OCI-LY3 (cell line): ENCODE results near the gene IMP3.

Experiments used
- H2AFZ ChIP-seq: fragments of 200-600, 300-600 bp; shearing (Covaris generic); 2 replicates; pipeline ENCODE4 v1.6.0; 2014; ENCODE audit warnings: antibody characterized with exemption, low read depth, low read length
- H3K27ac ChIP-seq: fragments of 200-600, 300-600 bp; sonication (generic); 2 replicates; pipeline ENCODE4 v1.5.1; 2014; ENCODE audit warnings: mild to moderate bottlenecking, low read length, moderate library complexity, mixed read lengths
- H3K27me3 ChIP-seq: fragments of 200-600, 300-600 bp; sonication (generic); 2 replicates; pipeline ENCODE4 v1.6.1; 2014; ENCODE audit warnings: low read depth, low read length, mixed read lengths
- H3K36me3 ChIP-seq: fragments of 200-600, 300-600 bp; sonication (generic); replicated peaks from 2 replicates; pipeline ENCODE3; 2014; ENCODE audit warnings: low read depth, low read length, mixed read lengths
- H3K4me1 ChIP-seq: fragments of 300-600, 200-600 bp; sonication (generic); 2 replicates; pipeline ENCODE4 v1.6.1; 2014; ENCODE audit warnings: low read length, mixed read lengths
- H3K4me2 ChIP-seq: fragments of 200-600, 300-600 bp; sonication (generic); 2 replicates; pipeline ENCODE4 v1.6.1; 2014; ENCODE audit warnings: low read length, mixed read lengths
- H3K4me3 ChIP-seq: fragments of 300-600, 200-600 bp; sonication (generic); 2 replicates; pipeline ENCODE4 v1.5.1; 2014; ENCODE audit warnings: antibody characterized with exemption, mild to moderate bottlenecking, low read length, moderate library complexity
- H3K79me2 ChIP-seq: fragments of 300-600, 200-600 bp; shearing (Covaris generic); 2 replicates; pipeline ENCODE4 v1.6.1; 2014; ENCODE audit warnings: mild to moderate bottlenecking, low read length, mixed read lengths
- H3K9ac ChIP-seq: fragments of 300-600, 200-600 bp; shearing (Covaris generic); 2 replicates; pipeline ENCODE4 v1.6.0; 2014; ENCODE audit warnings: mild to moderate bottlenecking, low read length, moderate library complexity
- H3K9me3 ChIP-seq: fragments of 200-600, 300-600 bp; shearing (Covaris generic); 2 replicates; pipeline ENCODE4 v1.6.1; 2014; ENCODE audit warnings: low read length, mixed read lengths; ENCODE audit not compliant: insufficient read depth
- H4K20me1 ChIP-seq: fragments of 200-600, 300-600 bp; sonication (generic); 2 replicates; pipeline ENCODE4 v1.6.1; 2016; ENCODE audit warnings: low read length, mixed read lengths; ENCODE audit not compliant: insufficient read depth
- CTCF ChIP-seq: fragments of 200-600, 300-600 bp; sonication (generic); IDR thresholded peaks from 2 replicates; pipeline ENCODE4 v1.5.1; 2014; ENCODE audit warnings: antibody characterized with exemption, low read length, low read depth
- EZH2phosphoT487 ChIP-seq: fragments of 200-600 bp; shearing (Covaris generic); IDR thresholded peaks from 2 replicates; pipeline ENCODE4 v1.6.1; 2018; ENCODE audit warnings: antibody characterized with exemption, mixed run types, low read depth

IMP3 gene

GRCh38 chr15:75663931-75664421, 24.0 kb upstream of the IMP3 start:
- no peaks in the 10 kb centered on the region for H3K4me1 ChIP-seq

GRCh38 chr15:75662823-75663519, 22.9 kb upstream of the IMP3 start:
- H3K36me3 ChIP-seq: no peaks in the 10 kb centered on the region
- H4K20me1 ChIP-seq: no peaks in the 10 kb centered on the region
- H3K27me3 ChIP-seq: 0 out of 2 replicates have a peak, but pooled peaks cover 2% of the 10 kb centered on the region
- no peak overlapping the region for H3K4me2 ChIP-seq
- no peak overlapping the region for H3K27ac ChIP-seq
- H2AFZ ChIP-seq: no peak overlapping the region
- H3K79me2 ChIP-seq: no peaks in the 10 kb centered on the region
- no peaks in the 10 kb centered on the region for H3K9me3 ChIP-seq
- no peak overlapping the region for H3K9ac ChIP-seq
- H3K4me3 ChIP-seq: no peak overlapping the region
- no peaks in the 10 kb centered on the region for H3K4me1 ChIP-seq
- TF ChIP-seq CTCF (no peak), EZH2phosphoT487 (no peak)

More at GRCh38 chr15:75663931-75664421, 24.0 kb upstream of the IMP3 start:
- Histone ChIP-seq H3K4me3 (no peak overlapping the region), H3K4me2 (no peak overlapping the region), H3K9me3 (no peaks in the 10 kb centered on the region), H3K9ac (no peak overlapping the region), H3K27me3 (0 out of 2 replicates have a peak, but pooled peaks cover 2% of the 10 kb centered on the region), H4K20me1 (no peaks in the 10 kb centered on the region), H3K27ac (no peak overlapping the region), H2AFZ (no peak overlapping the region), H3K79me2 (no peaks in the 10 kb centered on the region), H3K36me3 (no peaks in the 10 kb centered on the region)
- TF ChIP-seq EZH2phosphoT487: no peak
- TF ChIP-seq CTCF: no peak

GRCh38 chr15:75661756-75662140, 21.7 kb upstream of the IMP3 start:
- Histone ChIP-seq H3K9ac (no peak overlapping the region), H2AFZ (no peak overlapping the region), H3K27ac (no peak overlapping the region), H4K20me1 (no peaks in the 10 kb centered on the region), H3K36me3 (no peaks in the 10 kb centered on the region), H3K4me3 (no peak overlapping the region), H3K4me2 (no peak overlapping the region), H3K27me3 (0 out of 2 replicates have a peak, but pooled peaks cover 2% of the 10 kb centered on the region), H3K79me2 (no peaks in the 10 kb centered on the region), H3K9me3 (no peaks in the 10 kb centered on the region), H3K4me1 (no peaks in the 10 kb centered on the region)
- TF ChIP-seq EZH2phosphoT487 (no peak), CTCF (no peak)

GRCh38 chr15:75661100-75661755, 21.2 kb upstream of the IMP3 start:
- Histone ChIP-seq H3K9ac (no peak overlapping the region), H3K27ac (no peak overlapping the region), H3K4me3 (no peak overlapping the region), H3K79me2 (no peaks in the 10 kb centered on the region), H3K4me2 (no peak overlapping the region), H3K27me3 (no peaks in the 10 kb centered on the region), H4K20me1 (no peaks in the 10 kb centered on the region), H3K9me3 (no peaks in the 10 kb centered on the region), H3K4me1 (no peaks in the 10 kb centered on the region), H2AFZ (no peak overlapping the region), H3K36me3 (no peaks in the 10 kb centered on the region)
- no peak for TF ChIP-seq CTCF
